Gastroesophageal sphincter (tissue), 4 donors: ENCODE results near the gene LINGO3. TPM values are rescaled to one million over a fixed set of nuclear protein-coding genes. Genes with fewer than 3 reads are reported as not detected.

Source experiments
- ATAC-seq: fragments of 150-250 bp; one replicate; pipeline ENCODE4 v1.9.1; 2016; ENCODE audit warnings: mild to moderate bottlenecking, moderate library complexity
- H3K27ac ChIP-seq, 4 donors: fragments of 200-600 bp; sonication (generic) in 3 of 4; 1 replicate in 3 of 4; 2 replicates in 1 of 4; pipeline ENCODE4 v1.5.1; 2016 to 2019
- H3K27me3 ChIP-seq: fragments of 200-600 bp; sonication (generic); one replicate; pipeline ENCODE4 v1.5.1; 2019
- H3K36me3 ChIP-seq, 2 donors: fragments of 200-600 bp; sonication (generic); one replicate each; pipeline ENCODE4 v1.5.1; 2019; ENCODE audit warnings: control low read depth in 1 of 2
- H3K4me1 ChIP-seq, 3 donors: fragments of 200-600 bp; sonication (generic); 1 replicate in 2 of 3; 2 replicates in 1 of 3; pipeline ENCODE4 v1.5.1; 2016 to 2019; ENCODE audit warnings: control low read depth in 2 of 3
- H3K4me3 ChIP-seq, 2 donors: fragments of 200-600 bp; sonication (generic); one replicate each; pipeline ENCODE4 v1.5.1; 2019; ENCODE audit warnings: mild to moderate bottlenecking in 1 of 2, moderate library complexity in 1 of 2
- H3K9me3 ChIP-seq, 3 donors: fragments of 200-600 bp; sonication (generic); one replicate each; pipeline ENCODE4 v1.5.1; 2017 to 2019; ENCODE audit warnings: control low read depth in 2 of 3
- EP300 ChIP-seq: sonication (generic); formaldehyde crosslinking; IDR thresholded peaks from one replicate; pipeline ENCODE4 v1.6.1; 2017; ENCODE audit warnings: antibody characterized with exemption, mild to moderate bottlenecking
- POLR2A ChIP-seq, 2 donors: fragments of 450-650 bp; IDR thresholded peaks; one replicate each; pipeline ENCODE4 v1.6.1; 2017; ENCODE audit warnings: antibody characterized with exemption in 2 of 2, mild to moderate bottlenecking in 2 of 2, moderate library complexity in 1 of 2
- POLR2AphosphoS5 ChIP-seq: sonication (generic); formaldehyde crosslinking; IDR thresholded peaks from one replicate; pipeline ENCODE4 v1.6.1; 2017; ENCODE audit warnings: antibody characterized with exemption
- WGBS, 2 donors: methylation state at CpG; one replicate each; pipeline ENCODE4 v1.1.5; 2018; ENCODE audit warnings: low coverage in 1 of 2; 5-methylcytosine and 5-hydroxymethylcytosine counted together
- total RNA-seq, 4 donors: library from RNA; depleted of rRNA; stranded (reverse); fragments of >200 nt; gene quantifications; one replicate each; pipeline ENCODE4 v1.1.0, GENCODE V29; 2016
- TF ChIP-seq, protein P1 (sequence below), 4 experiments: fragments of 200-600 bp in 2 of 4; fragments of 450-650 bp in 2 of 4; sonication (generic) in 1 of 4; IDR thresholded peaks; one replicate each; pipeline ENCODE4 v1.5.1; 2017 to 2019; ENCODE audit warnings: antibody characterized with exemption in 4 of 4, mild to moderate bottlenecking in 2 of 4, moderate library complexity in 2 of 4

The LINGO3 gene
- total RNA-seq, 4 donors from 2014 or later: not detected

DNA sequence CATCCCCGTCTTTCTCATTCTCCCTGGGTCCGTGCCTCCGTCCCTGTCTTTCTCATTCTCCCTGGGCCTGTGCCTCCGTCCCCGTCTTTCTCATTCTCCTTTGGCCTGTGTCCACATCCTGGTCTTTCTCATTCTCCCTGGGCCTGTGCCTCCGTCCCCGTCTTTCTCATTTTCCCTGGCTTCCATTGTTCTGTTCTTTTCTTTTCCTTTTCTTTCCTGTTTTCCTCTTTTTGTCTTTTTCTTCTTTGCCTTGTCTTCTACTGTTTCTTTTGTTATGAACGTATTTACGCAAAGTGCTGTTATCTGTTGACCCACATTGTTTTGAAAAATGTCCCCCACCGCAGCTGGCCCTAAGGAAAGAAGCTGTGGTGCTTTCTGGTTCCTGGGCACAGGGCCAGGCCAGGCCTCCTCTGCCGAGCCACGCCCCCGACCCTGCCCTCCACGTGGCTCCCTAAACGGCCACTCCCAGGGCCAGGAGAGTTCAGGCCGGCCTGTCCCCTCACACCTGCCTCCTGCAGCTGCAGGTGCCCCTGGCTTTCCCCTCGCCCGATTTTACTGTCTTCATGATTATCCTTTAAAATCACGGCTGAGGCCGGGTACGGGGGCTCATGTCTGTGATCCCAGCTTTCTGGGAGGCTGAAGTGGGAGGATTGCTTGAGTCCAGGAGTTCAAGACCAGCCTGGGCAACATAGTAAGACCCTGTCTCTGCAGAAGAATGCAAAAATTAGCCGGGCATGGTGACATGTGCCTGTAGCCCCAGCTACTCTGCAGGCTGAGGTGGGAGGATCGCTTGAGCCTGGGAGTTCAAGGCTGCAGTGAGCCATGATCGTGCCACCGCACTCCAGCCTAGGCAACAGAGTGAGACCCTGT is 38.1 kb upstream of the LINGO3 start:
- Histone ChIP-seq H3K4me1 (no peaks in the 10 kb centered on the region), H3K27ac (no peak overlapping the region), H3K4me3 (no peak overlapping the region), H3K27me3 (no peaks in the 10 kb centered on the region), H3K9me3 (no peaks in the 10 kb centered on the region), H3K36me3 (peaks cover 0 to 74% of the 10 kb centered on the region in 2 donors)
- no peak for ATAC-seq
- WGBS, 2 donors: 61 to 78% methylated on average over 10 to 18 of the region's 25 CpGs
- no peak for TF ChIP-seq EP300
- TF ChIP-seq, protein P1, sequence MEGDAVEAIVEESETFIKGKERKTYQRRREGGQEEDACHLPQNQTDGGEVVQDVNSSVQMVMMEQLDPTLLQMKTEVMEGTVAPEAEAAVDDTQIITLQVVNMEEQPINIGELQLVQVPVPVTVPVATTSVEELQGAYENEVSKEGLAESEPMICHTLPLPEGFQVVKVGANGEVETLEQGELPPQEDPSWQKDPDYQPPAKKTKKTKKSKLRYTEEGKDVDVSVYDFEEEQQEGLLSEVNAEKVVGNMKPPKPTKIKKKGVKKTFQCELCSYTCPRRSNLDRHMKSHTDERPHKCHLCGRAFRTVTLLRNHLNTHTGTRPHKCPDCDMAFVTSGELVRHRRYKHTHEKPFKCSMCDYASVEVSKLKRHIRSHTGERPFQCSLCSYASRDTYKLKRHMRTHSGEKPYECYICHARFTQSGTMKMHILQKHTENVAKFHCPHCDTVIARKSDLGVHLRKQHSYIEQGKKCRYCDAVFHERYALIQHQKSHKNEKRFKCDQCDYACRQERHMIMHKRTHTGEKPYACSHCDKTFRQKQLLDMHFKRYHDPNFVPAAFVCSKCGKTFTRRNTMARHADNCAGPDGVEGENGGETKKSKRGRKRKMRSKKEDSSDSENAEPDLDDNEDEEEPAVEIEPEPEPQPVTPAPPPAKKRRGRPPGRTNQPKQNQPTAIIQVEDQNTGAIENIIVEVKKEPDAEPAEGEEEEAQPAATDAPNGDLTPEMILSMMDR (IDR thresholded peaks at IDR 0.05): no peak
- no peak for TF ChIP-seq POLR2AphosphoS5
- TF ChIP-seq POLR2A (IDR thresholded peaks at IDR 0.05): no peak

GRCh38 chr19:2345076-2345475 is 37.1 kb upstream of the LINGO3 start:
- H3K36me3 ChIP-seq: peaks cover 0 to 74% of the 10 kb centered on the region in 2 donors

GRCh38 chr19:2344381-2344870 is 36.5 kb upstream of the LINGO3 start:
- no peak for ATAC-seq
- no peaks in the 10 kb centered on the region for H3K4me1 ChIP-seq
- TF ChIP-seq POLR2A (IDR thresholded peaks at IDR 0.05) (no peak), EP300 (no peak), POLR2AphosphoS5 (no peak)
- TF ChIP-seq, protein P1 (IDR thresholded peaks at IDR 0.05): no peak
- H3K9me3 ChIP-seq: no peaks in the 10 kb centered on the region
- no peak overlapping the region for H3K27ac ChIP-seq
- H3K27me3 ChIP-seq: no peaks in the 10 kb centered on the region
- 88% methylated on average over 5 of the region's 24 CpGs; no CpG with 5 or more reads in 1 of the 2 donors for WGBS, 2 donors
- no peak overlapping the region for H3K4me3 ChIP-seq
- peaks cover 0 to 75% of the 10 kb centered on the region in 2 donors for H3K36me3 ChIP-seq

More at GRCh38 chr19:2345076-2345475, 37.1 kb upstream of the LINGO3 start:
- no peaks in the 10 kb centered on the region for H3K9me3 ChIP-seq
- H3K4me3 ChIP-seq: no peak overlapping the region
- ATAC-seq: no peak
- TF ChIP-seq, protein P1 (IDR thresholded peaks at IDR 0.05): no peak
- TF ChIP-seq EP300: no peak
- no peak for TF ChIP-seq POLR2A (IDR thresholded peaks at IDR 0.05)
- no peak for TF ChIP-seq POLR2AphosphoS5
- H3K27ac ChIP-seq: no peak overlapping the region
- H3K27me3 ChIP-seq: no peaks in the 10 kb centered on the region
- H3K4me1 ChIP-seq: no peaks in the 10 kb centered on the region
- WGBS, 2 donors: 87 to 100% methylated on average over 1 to 5 of the region's 17 CpGs

DNA sequence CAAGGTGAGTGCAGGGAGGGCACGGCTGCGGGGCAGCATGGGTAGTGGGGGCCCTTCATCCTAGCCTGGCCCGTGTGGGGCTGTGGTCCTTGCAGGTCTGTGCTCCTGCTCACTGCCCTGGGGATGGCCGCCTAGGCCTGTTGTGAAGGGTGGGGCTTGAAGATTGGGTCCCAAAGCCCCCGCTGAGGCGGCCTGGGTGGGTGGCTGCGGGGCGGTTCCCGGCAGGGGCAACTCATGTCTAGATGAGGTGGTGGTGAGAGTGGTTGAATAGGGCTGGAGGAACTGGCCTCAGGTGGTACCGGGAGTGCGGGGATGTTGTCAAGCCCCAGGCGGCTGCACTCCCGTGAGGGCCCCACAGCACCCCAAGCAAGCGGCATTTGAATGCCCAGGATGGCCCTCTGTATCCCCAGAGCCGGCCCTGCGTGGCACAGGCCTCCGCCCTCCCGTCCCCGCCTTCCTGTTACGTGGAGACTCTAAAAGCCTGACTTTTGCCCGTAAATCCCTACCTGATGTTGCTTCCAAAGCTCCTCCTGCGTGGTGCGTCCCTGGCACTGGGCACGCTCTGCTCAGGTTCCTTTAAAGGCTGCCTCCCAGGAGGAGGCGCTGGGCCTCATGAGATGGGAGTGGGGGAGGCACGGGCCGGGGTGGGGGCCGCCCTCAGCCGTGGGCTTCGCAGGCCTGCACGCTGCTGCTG is 35.5 kb upstream of the LINGO3 start:
- Histone ChIP-seq H3K4me1 (no peaks in the 10 kb centered on the region), H3K4me3 (no peak overlapping the region), H3K9me3 (no peaks in the 10 kb centered on the region), H3K27ac (no peak overlapping the region), H3K36me3 (peaks cover 0 to 78% of the 10 kb centered on the region in 2 donors), H3K27me3 (no peaks in the 10 kb centered on the region)
- 73 to 90% methylated on average over 2 to 4 of the region's 31 CpGs for WGBS, 2 donors
- TF ChIP-seq EP300 (no peak), POLR2A (IDR thresholded peaks at IDR 0.05) (no peak), POLR2AphosphoS5 (no peak)
- TF ChIP-seq, protein P1 (IDR thresholded peaks at IDR 0.05): no peak
- ATAC-seq: no peak
